AG04449 (cell line): ENCODE data around the gene TAS2R30.

Source experiments
- CTCF ChIA-PET: fragments of 350-600 bp; formaldehyde crosslinking; extraction: SDS; loops from one replicate; lab custom pipeline; 2021; ENCODE audit warnings: antibody characterized with exemption; lab: Yijun Ruan, JAX
- POLR2A ChIA-PET: fragments of 400-600, 350-600 bp; formaldehyde crosslinking; extraction: SDS; loops from one replicate; lab custom pipeline; 2020; ENCODE audit warnings: antibody characterized with exemption, inconsistent platforms; lab: Yijun Ruan, JAX
- DNase-seq: peaks from one replicate; pipeline ENCODE4 v3.0.0-alpha.2; 2010; ENCODE audit warnings: low read depth, low spot score
- H3K4me3 ChIP-seq: 2 replicates; pipeline ENCODE4 v1.5.1; 2011; ENCODE audit warnings: low read depth, mild to moderate bottlenecking, control low read depth, low read length
- CTCF ChIP-seq: IDR thresholded peaks from one replicate; pipeline ENCODE4 v1.5.1; 2011; ENCODE audit warnings: mild to moderate bottlenecking, moderate library complexity, low read length, control low read depth, inconsistent platforms; ENCODE audit not compliant: insufficient read depth; ENCODE audit errors: missing control alignments

The TAS2R30 gene

GRCh38 chr12:11085419-11085818 lies 49.0 kb downstream of the TAS2R30 start:
- POLR2A ChIA-PET, result no interaction called here
- DNase-seq, result no peak
- H3K4me3 ChIP-seq, result no peak overlapping the region
- no peak for TF ChIP-seq CTCF
- CTCF ChIA-PET, result no interaction called here
